Measurements from ENCODE around the gene ADAM12.

GRCh38 chr10:126235979-126236851 is 152.1 kb downstream of the ADAM12 start:
- TF ChIP-seq CTCF (IDR thresholded peaks at IDR 0.05 in 8 of 11, conservative IDR thresholded peaks at IDR 0.05 in 3 of 11), result no peak
- TF ChIP-seq POLR2A (IDR thresholded peaks at IDR 0.05), result no peak

All from spleen (tissue), 7 donors.